ENCODE data around the gene NSD2.
A peak's percentile ranks its signal among the peaks of the same experiment; 100 is the strongest.

NSD2 gene

GRCh38 chr4:1971456-1972200 lies 100.4 kb downstream of the NSD2 start:
- DNase-seq (ENCODE audit: low spot score) = no peak

- no peak for DNase-seq (ENCODE audit: low spot score)
Measured at GRCh38 chr4:1972414-1972813, 101.2 kb downstream of the NSD2 start.

- no peak for DNase-seq (ENCODE audit: low spot score)
Measured at GRCh38 chr4:1973218-1973617, 102.0 kb downstream of the NSD2 start.

GRCh38 chr4:1973661-1974060 lies 102.5 kb downstream of the NSD2 start:
- DNase-seq (ENCODE audit: low spot score) = no peak

- no peak for DNase-seq (ENCODE audit: low spot score)
Measured at GRCh38 chr4:1974840-1975239, 103.6 kb downstream of the NSD2 start.

GRCh38 chr4:1975391-1975801 lies 104.2 kb downstream of the NSD2 start:
- DNase-seq (ENCODE audit: low spot score) = no peak

GRCh38 chr4:1975880-1976279 lies 104.7 kb downstream of the NSD2 start:
- no peak for DNase-seq (ENCODE audit: low spot score)

GRCh38 chr4:1976416-1977352 lies 105.5 kb downstream of the NSD2 start:
- DNase-seq (ENCODE audit: low spot score) = no peak

GRCh38 chr4:1978226-1978625 lies 107.0 kb downstream of the NSD2 start:
- no peak for DNase-seq (ENCODE audit: low spot score)

- no peak for DNase-seq (ENCODE audit: low spot score)
Measured at GRCh38 chr4:1978741-1979476, 107.7 kb downstream of the NSD2 start.

GRCh38 chr4:1979477-1980196 lies 108.4 kb downstream of the NSD2 start:
- no peak for DNase-seq (ENCODE audit: low spot score)

GRCh38 chr4:1980561-1981041 lies 109.4 kb downstream of the NSD2 start:
- no peak for DNase-seq (ENCODE audit: low spot score)

GRCh38 chr4:1981251-1982058 lies 110.3 kb downstream of the NSD2 start:
- DNase-seq (ENCODE audit: low spot score) = peak; percentile 57

GRCh38 chr4:1982124-1983052 lies 111.2 kb downstream of the NSD2 start:
- no peak for DNase-seq (ENCODE audit: low spot score)

- no peak for DNase-seq (ENCODE audit: low spot score)
Measured at GRCh38 chr4:1983053-1983845, 112.1 kb downstream of the NSD2 start.

- no peak for DNase-seq (ENCODE audit: low spot score)
Measured at GRCh38 chr4:1983846-1984405, 112.7 kb downstream of the NSD2 start.

GRCh38 chr4:1984406-1985191 lies 113.4 kb downstream of the NSD2 start:
- no peak for DNase-seq (ENCODE audit: low spot score)

GRCh38 chr4:1985294-1985693 lies 114.1 kb downstream of the NSD2 start:
- DNase-seq (ENCODE audit: low spot score) = no peak

Measured in AG08395 (cell line).